ENCODE results near the gene PCDHGB5. TPM values are rescaled to one million over a fixed set of nuclear protein-coding genes. Genes with fewer than 3 reads are reported as not detected.

PCDHGB5 gene
- total and polyA plus RNA-seq, 4 donors, result 1.2 to 14.3 (median 6.3) TPM

DNA sequence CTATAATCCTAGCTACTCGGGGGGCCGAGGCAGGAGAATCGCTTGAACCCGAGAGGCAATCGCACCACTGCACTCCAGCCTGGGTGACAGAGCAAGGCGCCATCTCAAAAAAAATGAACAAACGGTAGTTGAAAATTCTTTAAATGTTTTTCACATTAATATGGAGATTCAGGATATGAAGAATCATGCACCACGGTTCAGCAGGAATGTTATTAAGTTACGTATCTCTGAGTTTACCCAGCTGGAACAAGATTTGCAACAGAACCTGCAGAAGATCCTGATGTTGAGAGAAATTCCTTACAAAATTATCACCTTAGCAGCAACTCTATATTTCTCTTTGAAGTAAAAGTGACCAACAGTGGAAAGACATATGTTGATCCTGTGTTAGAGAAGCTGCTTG lies 42.6 kb downstream of the PCDHGB5 start:
- 91 to 95% methylated on average over 9 of the region's 9 CpGs for WGBS, 2 donors
- TF ChIP-seq, protein P1, sequence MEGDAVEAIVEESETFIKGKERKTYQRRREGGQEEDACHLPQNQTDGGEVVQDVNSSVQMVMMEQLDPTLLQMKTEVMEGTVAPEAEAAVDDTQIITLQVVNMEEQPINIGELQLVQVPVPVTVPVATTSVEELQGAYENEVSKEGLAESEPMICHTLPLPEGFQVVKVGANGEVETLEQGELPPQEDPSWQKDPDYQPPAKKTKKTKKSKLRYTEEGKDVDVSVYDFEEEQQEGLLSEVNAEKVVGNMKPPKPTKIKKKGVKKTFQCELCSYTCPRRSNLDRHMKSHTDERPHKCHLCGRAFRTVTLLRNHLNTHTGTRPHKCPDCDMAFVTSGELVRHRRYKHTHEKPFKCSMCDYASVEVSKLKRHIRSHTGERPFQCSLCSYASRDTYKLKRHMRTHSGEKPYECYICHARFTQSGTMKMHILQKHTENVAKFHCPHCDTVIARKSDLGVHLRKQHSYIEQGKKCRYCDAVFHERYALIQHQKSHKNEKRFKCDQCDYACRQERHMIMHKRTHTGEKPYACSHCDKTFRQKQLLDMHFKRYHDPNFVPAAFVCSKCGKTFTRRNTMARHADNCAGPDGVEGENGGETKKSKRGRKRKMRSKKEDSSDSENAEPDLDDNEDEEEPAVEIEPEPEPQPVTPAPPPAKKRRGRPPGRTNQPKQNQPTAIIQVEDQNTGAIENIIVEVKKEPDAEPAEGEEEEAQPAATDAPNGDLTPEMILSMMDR (IDR thresholded peaks at IDR 0.05; ENCODE audit: control extremely low read depth, extremely low read depth), result no peak
- H3K9me3 ChIP-seq (ENCODE audit: control insufficient read depth in 4 of 4, insufficient read depth in 3 of 4, low read length in 3 of 4), result peaks cover 10 to 25% (median 18%) of the 10 kb centered on the region in 4 donors
- DNase-seq (no peak), ATAC-seq (ENCODE audit: insufficient read depth, low FRiP score) (no peak)
- H3K4me1 ChIP-seq (ENCODE audit: control insufficient read depth in 5 of 5, insufficient read depth in 5 of 5, low read length in 5 of 5), result no peaks in the 10 kb centered on the region
- H3K27ac ChIP-seq (ENCODE audit: low read depth in 1 of 2, low read length in 1 of 2), result no peak overlapping the region
- H3K9ac ChIP-seq (ENCODE audit: insufficient read depth in 1 of 2, low read length in 2 of 2), result no peak overlapping the region
- peaks cover 0 to 18% (median 2%) of the 10 kb centered on the region in 4 donors for H3K36me3 ChIP-seq (ENCODE audit: control insufficient read depth in 4 of 4, insufficient read depth in 4 of 4, low read length in 4 of 4)
- no peak overlapping the region for H3K4me3 ChIP-seq
- H3K27me3 ChIP-seq (ENCODE audit: control insufficient read depth in 3 of 3, insufficient read depth in 3 of 3, low read length in 2 of 3), result no peaks in the 10 kb centered on the region

DNA sequence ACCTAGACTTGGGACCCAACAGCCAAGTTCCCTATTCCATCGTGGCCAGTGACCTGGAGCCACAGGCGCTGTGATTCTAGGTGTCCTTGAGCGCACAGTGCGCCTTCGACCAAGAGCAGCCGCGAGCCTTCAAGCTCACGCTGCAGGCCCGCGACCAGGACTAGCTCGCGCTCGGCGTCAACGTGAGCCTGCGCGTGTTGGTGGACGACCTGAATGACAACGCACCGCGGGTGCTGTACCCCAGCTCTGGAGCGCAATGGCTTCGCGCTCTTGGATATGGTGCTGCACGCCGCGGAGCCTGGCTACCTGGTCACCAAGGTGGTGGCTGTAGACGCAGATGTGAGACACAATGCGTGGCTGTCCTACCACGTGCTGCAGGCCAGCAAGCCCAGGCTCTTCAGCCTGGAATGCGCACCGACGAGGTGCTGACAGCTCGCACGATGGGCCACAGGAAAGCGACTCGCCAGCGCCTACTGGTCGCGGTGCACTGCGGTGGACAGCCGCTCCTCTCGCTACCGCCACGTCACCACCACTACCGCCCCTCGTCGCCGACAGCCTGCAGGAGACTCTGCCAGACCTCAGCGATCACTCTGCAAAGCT lies 43.9 kb downstream of the PCDHGB5 start:
- no peaks in the 10 kb centered on the region for H3K27me3 ChIP-seq (ENCODE audit: control insufficient read depth in 3 of 3, insufficient read depth in 3 of 3, low read length in 2 of 3)
- DNase-seq, result no peak
- 51 to 58% methylated on average over 50 of the region's 50 CpGs for WGBS, 2 donors
- no peaks in the 10 kb centered on the region for H3K4me1 ChIP-seq (ENCODE audit: control insufficient read depth in 5 of 5, insufficient read depth in 5 of 5, low read length in 5 of 5)
- TF ChIP-seq, protein P1 (IDR thresholded peaks at IDR 0.05; ENCODE audit: control extremely low read depth, extremely low read depth), result no peak
- ATAC-seq (ENCODE audit: insufficient read depth, low FRiP score), result no peak
- no peak overlapping the region for H3K4me3 ChIP-seq
- H3K9me3 ChIP-seq (ENCODE audit: control insufficient read depth in 4 of 4, insufficient read depth in 3 of 4, low read length in 3 of 4), result peaks cover 9 to 23% (median 16%) of the 10 kb centered on the region in 4 donors
- H3K9ac ChIP-seq (ENCODE audit: insufficient read depth in 1 of 2, low read length in 2 of 2), result no peak overlapping the region
- peaks cover 0 to 18% (median 2%) of the 10 kb centered on the region in 4 donors for H3K36me3 ChIP-seq (ENCODE audit: control insufficient read depth in 4 of 4, insufficient read depth in 4 of 4, low read length in 4 of 4)
- H3K27ac ChIP-seq (ENCODE audit: low read depth in 1 of 2, low read length in 1 of 2), result no peak overlapping the region

Other genes with a start within 250 kb of the PCDHGB5 start
Only the 30 nearest of the 37 such genes appear.
- gene PCDHB9, start 210.8 kb upstream of the PCDHGB5 start, total RNA-seq, result 1 to 10 TPM; 1.8 to 3.1 TPM
- under 1 TPM; 0.37 to 0.38 TPM for gene PCDHB9, start 210.8 kb upstream of the PCDHGB5 start, polyA plus RNA-seq
- gene PCDHB10, start 205.6 kb upstream of the PCDHGB5 start, total RNA-seq, result 1 to 10 TPM; 1.9 to 6.3 TPM
- under 1 TPM; 0.53 to 0.63 TPM for gene PCDHB10, start 205.6 kb upstream of the PCDHGB5 start, polyA plus RNA-seq
- gene PCDHB11, start 198.3 kb upstream of the PCDHGB5 start, total RNA-seq, result 1 to 10 TPM; 2.2 to 9.6 TPM
- under 1 TPM; 0.44 to 0.53 TPM for gene PCDHB11, start 198.3 kb upstream of the PCDHGB5 start, polyA plus RNA-seq
- gene PCDHB12, start 189.2 kb upstream of the PCDHGB5 start, total RNA-seq, result 10 to 100 TPM in 1 of 2 donors, 1 to 10 TPM in 1; 2.8 to 10.1 TPM
- gene PCDHB12, start 189.2 kb upstream of the PCDHGB5 start, polyA plus RNA-seq, result under 1 TPM; 0.47 to 0.71 TPM
- 1 to 10 TPM; 3.3 to 7.7 TPM for gene PCDHB13, start 184.0 kb upstream of the PCDHGB5 start, total RNA-seq
- gene PCDHB13, start 184.0 kb upstream of the PCDHGB5 start, polyA plus RNA-seq, result under 1 TPM; 0.58 to 0.59 TPM
- gene PCDHB14, start 174.6 kb upstream of the PCDHGB5 start, total RNA-seq, result 10 to 100 TPM in 1 of 2 donors, 1 to 10 TPM in 1; 2.8 to 10.6 TPM
- 1 to 10 TPM in 1 of 2 donors, under 1 TPM in 1; 0.67 to 1.2 TPM for gene PCDHB14, start 174.6 kb upstream of the PCDHGB5 start, polyA plus RNA-seq
- gene PCDHB15, start 152.6 kb upstream of the PCDHGB5 start, total RNA-seq, result 1 to 10 TPM; 3.2 to 8.0 TPM
- gene PCDHB15, start 152.6 kb upstream of the PCDHGB5 start, polyA plus RNA-seq, result 1 to 10 TPM; 1.4 to 1.8 TPM
- gene SLC25A2, start 93.9 kb upstream of the PCDHGB5 start, total RNA-seq, result under 1 TPM; 0.17 to 0.83 TPM
- gene SLC25A2, start 93.9 kb upstream of the PCDHGB5 start, polyA plus RNA-seq, result under 1 TPM; 0.05 to 0.22 TPM
- gene TAF7, start 77.2 kb upstream of the PCDHGB5 start, total RNA-seq, result 10 to 100 TPM; 51.4 to 97.1 TPM
- gene TAF7, start 77.2 kb upstream of the PCDHGB5 start, polyA plus RNA-seq, result 10 to 100 TPM; 29.9 to 76.2 TPM
- gene PCDHGA1, start 67.4 kb upstream of the PCDHGB5 start, total RNA-seq, result under 1 TPM; 0.57 to 0.71 TPM
- gene PCDHGA1, start 67.4 kb upstream of the PCDHGB5 start, polyA plus RNA-seq, result under 1 TPM; 0.15 to 0.16 TPM
- 1 to 10 TPM; 5.5 to 7.7 TPM for gene PCDHGA2, start 59.2 kb upstream of the PCDHGB5 start, total RNA-seq
- 1 to 10 TPM in 1 of 2 donors, under 1 TPM in 1; 0.39 to 1.1 TPM for gene PCDHGA2, start 59.2 kb upstream of the PCDHGB5 start, polyA plus RNA-seq
- gene PCDHGA3, start 54.1 kb upstream of the PCDHGB5 start, total RNA-seq, result 1 to 10 TPM; 2.1 to 5.1 TPM
- under 1 TPM; 0.26 to 0.45 TPM for gene PCDHGA3, start 54.1 kb upstream of the PCDHGB5 start, polyA plus RNA-seq
- gene PCDHGB1, start 47.8 kb upstream of the PCDHGB5 start, total RNA-seq, result 1 to 10 TPM; 2.4 to 8.4 TPM
- gene PCDHGB1, start 47.8 kb upstream of the PCDHGB5 start, polyA plus RNA-seq, result under 1 TPM; 0.17 to 0.20 TPM
- 1 to 10 TPM; 4.6 to 7.0 TPM for gene PCDHGA4, start 42.9 kb upstream of the PCDHGB5 start, total RNA-seq
- gene PCDHGA4, start 42.9 kb upstream of the PCDHGB5 start, polyA plus RNA-seq, result under 1 TPM; 0.35 to 0.48 TPM
- 10 to 100 TPM in 1 of 2 donors, 1 to 10 TPM in 1; 4.6 to 10.1 TPM for gene PCDHGB2, start 38.0 kb upstream of the PCDHGB5 start, total RNA-seq
- gene PCDHGB2, start 38.0 kb upstream of the PCDHGB5 start, polyA plus RNA-seq, result under 1 TPM; 0.28 to 0.48 TPM
- 1 to 10 TPM; 2.9 to 9.3 TPM for gene PCDHGA5, start 33.8 kb upstream of the PCDHGB5 start, total RNA-seq
- gene PCDHGA5, start 33.8 kb upstream of the PCDHGB5 start, polyA plus RNA-seq, result under 1 TPM; 0.31 to 0.32 TPM
- gene PCDHGB3, start 27.7 kb upstream of the PCDHGB5 start, total RNA-seq, result 1 to 10 TPM; 3.2 to 7.9 TPM
- gene PCDHGB3, start 27.7 kb upstream of the PCDHGB5 start, polyA plus RNA-seq, result under 1 TPM; 0.18 to 0.24 TPM
- gene PCDHGA6, start 24.1 kb upstream of the PCDHGB5 start, total RNA-seq, result 1 to 10 TPM; 4.9 to 8.5 TPM
- under 1 TPM; 0.59 to 0.96 TPM for gene PCDHGA6, start 24.1 kb upstream of the PCDHGB5 start, polyA plus RNA-seq
- 1 to 10 TPM; 2.9 to 6.3 TPM for gene PCDHGA7, start 15.2 kb upstream of the PCDHGB5 start, total RNA-seq
- under 1 TPM; 0.23 to 0.30 TPM for gene PCDHGA7, start 15.2 kb upstream of the PCDHGB5 start, polyA plus RNA-seq
- 10 to 100 TPM in 1 of 2 donors, 1 to 10 TPM in 1; 6.9 to 12.1 TPM for gene PCDHGB4, start 10.2 kb upstream of the PCDHGB5 start, total RNA-seq
- gene PCDHGB4, start 10.2 kb upstream of the PCDHGB5 start, polyA plus RNA-seq, result 1 to 10 TPM in 1 of 2 donors, under 1 TPM in 1; 0.31 to 1.0 TPM
- 1 to 10 TPM; 1.9 to 7.3 TPM for gene PCDHGA8, start 5.3 kb upstream of the PCDHGB5 start, total RNA-seq
- under 1 TPM; 0.06 to 0.18 TPM for gene PCDHGA8, start 5.3 kb upstream of the PCDHGB5 start, polyA plus RNA-seq
- gene PCDHGA9, start 4.8 kb downstream of the PCDHGB5 start, total RNA-seq, result 10 to 100 TPM in 1 of 2 donors, 1 to 10 TPM in 1; 4.8 to 13.8 TPM
- gene PCDHGA9, start 4.8 kb downstream of the PCDHGB5 start, polyA plus RNA-seq, result under 1 TPM; 0.59 to 0.90 TPM
- 10 to 100 TPM in 1 of 2 donors, 1 to 10 TPM in 1; 6.1 to 11.6 TPM for gene PCDHGB6, start 10.1 kb downstream of the PCDHGB5 start, total RNA-seq
- gene PCDHGB6, start 10.1 kb downstream of the PCDHGB5 start, polyA plus RNA-seq, result 1 to 10 TPM; 1.1 to 2.2 TPM
- gene PCDHGA10, start 15.0 kb downstream of the PCDHGB5 start, total RNA-seq, result 10 to 100 TPM in 1 of 2 donors, 1 to 10 TPM in 1; 5.7 to 12.9 TPM
- gene PCDHGA10, start 15.0 kb downstream of the PCDHGB5 start, polyA plus RNA-seq, result under 1 TPM; 0.89 to 0.96 TPM
- 10 to 100 TPM; 16.6 to 18.1 TPM for gene PCDHGB7, start 19.7 kb downstream of the PCDHGB5 start, total RNA-seq
- 1 to 10 TPM; 1.6 to 4.7 TPM for gene PCDHGB7, start 19.7 kb downstream of the PCDHGB5 start, polyA plus RNA-seq
- gene PCDHGA11, start 23.1 kb downstream of the PCDHGB5 start, total RNA-seq, result 10 to 100 TPM in 1 of 2 donors, 1 to 10 TPM in 1; 3.8 to 11.1 TPM
- under 1 TPM; 0.65 to 0.81 TPM for gene PCDHGA11, start 23.1 kb downstream of the PCDHGB5 start, polyA plus RNA-seq
- 1 to 10 TPM; 5.6 to 7.9 TPM for gene PCDHGA12, start 32.6 kb downstream of the PCDHGB5 start, total RNA-seq
- gene PCDHGA12, start 32.6 kb downstream of the PCDHGB5 start, polyA plus RNA-seq, result 1 to 10 TPM; 1.2 to 1.6 TPM
- 100 to 1,000 TPM in 1 of 2 donors, 10 to 100 TPM in 1; 63.9 to 116 TPM for gene PCDHGC3, start 78.0 kb downstream of the PCDHGB5 start, total RNA-seq
- 10 to 100 TPM; 44.8 to 73.4 TPM for gene PCDHGC3, start 78.0 kb downstream of the PCDHGB5 start, polyA plus RNA-seq
- gene PCDHGC4, start 87.1 kb downstream of the PCDHGB5 start, total RNA-seq, result 1 to 10 TPM; 3.1 to 8.7 TPM
- under 1 TPM; 0.08 to 0.24 TPM for gene PCDHGC4, start 87.1 kb downstream of the PCDHGB5 start, polyA plus RNA-seq
- gene PCDHGC5, start 91.1 kb downstream of the PCDHGB5 start, total RNA-seq, result 1 to 10 TPM; 2.7 to 5.1 TPM
- under 1 TPM; 0.14 to 0.39 TPM for gene PCDHGC5, start 91.1 kb downstream of the PCDHGB5 start, polyA plus RNA-seq